ENCODE data around the gene COL6A3.

The COL6A3 gene

GRCh38 chr2:237294460-237294859 is 119.5 kb downstream of the COL6A3 start:
- DNase-seq, result no peak

DNA sequence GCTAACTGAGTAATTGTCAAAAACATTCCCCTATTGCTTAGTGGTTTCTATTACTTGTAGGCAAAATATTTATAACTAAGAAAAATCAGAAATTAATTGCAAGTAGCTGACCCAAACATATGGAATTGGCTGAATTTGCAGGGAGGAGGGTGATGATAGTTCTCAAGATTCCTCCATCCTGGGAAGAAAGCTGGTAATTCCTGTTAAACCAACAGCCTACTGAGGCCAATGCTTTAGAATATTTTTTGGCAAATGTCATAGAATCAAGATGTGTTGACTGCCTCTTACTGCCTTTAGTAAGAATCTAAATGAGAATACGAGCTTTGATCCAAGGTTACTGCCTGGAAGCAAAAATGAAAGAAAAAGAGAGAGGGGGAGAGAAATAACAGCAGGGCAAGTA is 120.0 kb downstream of the COL6A3 start:
- DNase-seq, result no peak

GRCh38 chr2:237291138-237291792 is 122.7 kb downstream of the COL6A3 start:
- no peak for DNase-seq

GRCh38 chr2:237290261-237290660 is 123.7 kb downstream of the COL6A3 start:
- DNase-seq, result no peak

GRCh38 chr2:237289139-237289538 is 124.8 kb downstream of the COL6A3 start:
- no peak for DNase-seq

GRCh38 chr2:237287872-237288271 is 126.1 kb downstream of the COL6A3 start:
- DNase-seq, result no peak

GRCh38 chr2:237283131-237283928 is 130.6 kb downstream of the COL6A3 start:
- DNase-seq, result no peak

DNA sequence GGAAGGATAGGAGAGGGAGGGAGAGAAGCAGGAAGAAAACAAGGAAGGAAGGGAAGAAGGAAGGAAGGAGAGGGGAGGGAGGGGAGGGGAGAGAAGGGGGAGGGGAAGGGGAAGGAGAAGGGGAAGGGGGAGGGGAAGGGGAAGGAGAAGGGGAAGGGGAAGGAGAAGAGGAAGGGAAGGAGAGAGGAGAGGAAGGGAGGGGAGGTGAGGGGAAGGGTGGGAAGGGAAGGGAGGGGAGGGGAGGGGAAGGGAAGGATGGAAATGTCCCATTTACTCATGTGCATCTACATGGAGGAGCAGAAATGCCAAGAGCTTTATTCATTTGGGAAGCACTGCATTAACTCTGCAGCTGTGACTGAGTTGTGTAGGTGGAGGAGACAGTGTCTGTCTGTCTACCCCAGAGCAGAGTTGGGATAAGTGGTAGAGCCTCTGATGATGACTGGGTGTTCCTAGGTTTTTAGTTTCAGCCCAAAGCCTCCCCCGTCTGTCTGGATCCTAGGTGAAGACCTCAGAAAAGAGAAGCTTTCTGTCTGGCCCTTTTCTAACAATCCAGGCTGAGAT is 131.3 kb downstream of the COL6A3 start:
- no peak for DNase-seq

GRCh38 chr2:237281836-237282306 is 132.1 kb downstream of the COL6A3 start:
- no peak for DNase-seq

DNA sequence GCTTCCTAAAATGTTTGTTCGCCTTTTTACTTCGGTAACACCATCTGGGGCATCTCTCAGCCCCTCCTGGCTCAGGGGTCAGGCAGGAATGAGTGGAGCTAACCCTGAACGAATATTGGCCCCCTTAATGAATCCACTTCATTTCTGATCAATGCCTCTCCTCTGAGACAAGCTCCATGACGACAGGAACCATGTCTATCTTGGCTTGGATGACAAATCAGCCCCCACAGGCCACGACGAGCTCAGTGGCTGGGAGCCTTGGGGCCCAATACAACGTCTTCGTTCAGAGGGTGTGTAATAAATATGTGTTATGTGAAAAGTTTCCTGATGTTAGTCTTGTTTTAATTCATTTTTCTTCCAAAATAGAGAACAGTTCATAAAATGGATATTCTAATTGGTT is 133.0 kb downstream of the COL6A3 start:
- no peak for DNase-seq

DNA sequence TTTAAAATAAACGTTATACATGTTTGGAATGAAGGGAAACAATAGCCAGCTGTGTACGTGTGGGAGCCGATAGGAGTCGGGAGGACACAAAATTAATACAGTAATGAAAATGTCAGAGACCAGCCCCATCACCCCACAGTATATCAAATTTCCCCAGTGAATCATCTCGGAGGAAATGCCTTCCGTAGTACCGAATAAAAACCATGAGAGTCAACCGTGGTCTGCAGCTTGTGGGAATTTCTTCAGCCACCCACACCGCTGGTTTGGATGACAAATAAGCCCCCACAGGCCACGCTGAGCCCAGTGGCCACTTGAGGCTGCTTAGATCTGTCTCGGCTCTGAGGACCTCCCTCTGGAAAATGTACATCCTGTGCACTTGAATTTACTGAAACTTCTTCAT is 133.7 kb downstream of the COL6A3 start:
- no peak for DNase-seq

DNA sequence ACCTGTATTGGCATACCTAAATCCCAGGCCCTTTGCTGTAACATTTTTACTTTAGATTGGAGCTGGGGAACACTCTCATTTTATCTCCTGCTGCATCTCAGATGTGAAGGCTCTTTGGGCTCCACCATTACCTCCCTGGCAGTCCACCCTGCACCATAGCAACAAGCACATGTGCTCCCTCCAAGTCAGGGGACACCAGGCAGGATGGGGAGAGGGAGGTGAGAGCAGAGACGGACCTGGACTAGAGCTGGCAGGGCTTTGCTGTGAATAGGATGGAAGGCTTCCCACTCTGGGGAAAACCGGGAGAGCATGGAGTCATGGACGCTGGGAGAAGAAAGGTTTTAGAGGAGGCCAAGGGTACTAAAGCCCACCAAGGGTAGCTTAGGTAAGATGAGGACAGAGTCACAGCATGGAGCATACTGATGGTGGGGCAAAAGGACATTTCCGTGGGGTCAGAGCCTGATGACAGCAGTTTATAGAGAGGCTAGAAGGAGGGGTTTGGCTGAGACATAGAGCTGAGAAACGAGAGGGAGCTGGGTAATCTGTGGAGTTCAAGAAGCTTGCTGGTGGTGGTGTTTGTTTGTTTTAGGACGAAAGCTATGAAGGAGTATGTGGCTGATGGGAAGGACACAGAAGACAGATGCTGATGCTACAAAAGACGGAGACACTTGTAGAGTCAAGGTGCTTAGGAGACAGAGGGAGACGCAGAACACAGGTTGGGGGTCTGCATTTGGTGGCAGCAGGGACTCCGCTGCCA is 134.8 kb downstream of the COL6A3 start:
- DNase-seq, result no peak

- DNase-seq, result no peak
Measured at GRCh38 chr2:237278568-237278967, 135.4 kb downstream of the COL6A3 start.

DNA sequence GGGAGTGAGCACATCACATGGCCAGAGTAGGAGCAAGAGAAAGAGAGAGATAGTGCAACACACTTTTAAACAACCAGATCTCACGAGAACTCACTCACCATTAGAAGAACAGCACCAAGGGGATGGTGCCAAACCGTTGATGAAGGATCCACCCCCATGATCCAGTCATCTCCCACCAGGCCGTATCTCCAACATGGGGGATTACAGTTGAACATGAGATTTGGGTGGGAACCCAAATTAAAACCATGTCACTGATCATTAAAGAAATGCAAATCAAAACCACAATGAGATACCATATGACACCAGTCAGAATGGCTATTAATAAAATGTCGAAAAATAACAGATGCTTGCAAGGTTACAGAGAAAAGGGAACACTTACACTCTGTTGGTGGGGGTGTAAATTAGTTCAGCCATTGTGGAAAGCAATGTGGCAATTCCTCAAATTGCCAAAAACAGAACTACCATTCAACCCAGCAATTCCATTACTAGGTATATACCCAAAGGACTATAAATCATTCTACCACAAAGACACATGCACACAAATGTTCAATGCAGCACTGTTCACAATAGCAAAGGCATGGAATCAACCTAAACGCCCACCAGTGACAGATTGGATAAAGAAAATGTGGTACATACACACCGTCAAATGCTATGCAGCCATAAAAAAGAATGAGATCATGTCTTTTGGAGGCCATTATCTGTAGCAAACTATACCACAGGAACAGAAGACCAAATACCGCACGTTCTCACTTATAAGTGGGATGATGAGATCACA is 137.1 kb downstream of the COL6A3 start:
- no peak for DNase-seq

Measured in activated CD8-positive, alpha-beta memory T cell treated with anti-CD3 and anti-CD28 coated beads for 24 hours (primary cell).